Erythroblast (primary cell): ENCODE measurements around the gene C22orf42.

Experiments used
- GATA1 ChIP-seq: IDR thresholded peaks from 2 replicates; pipeline ENCODE4 v1.6.1; 2011; ENCODE audit warnings: low read depth, mild to moderate bottlenecking, control low read depth, low read length, moderate library complexity
- POLR2A ChIP-seq: IDR thresholded peaks from 2 replicates; pipeline ENCODE4 v1.6.1; 2011; ENCODE audit warnings: mild to moderate bottlenecking, low read length

GRCh38 chr22:32106930-32107329 lies 52.2 kb downstream of the C22orf42 start:
- no peak for TF ChIP-seq POLR2A
- TF ChIP-seq GATA1: no peak
